Nephron progenitor cell (in vitro differentiated cells): Measurements from ENCODE around the gene UBA6.
"Not testable (repeated sequence)": the region's sequence is repeated elsewhere in the genome, so short reads cannot be mapped to it uniquely, and the experiment has no call there.

Source experiments
- DNase-seq: peaks from one replicate; pipeline ENCODE4 v3.0.0; 2021
- H3K27ac Mint-ChIP-seq: 2 replicates; pipeline ENCODE4 v1.8.0; 2021; ENCODE audit warnings: mild to moderate bottlenecking, moderate library complexity, mixed read lengths
- H3K27me3 Mint-ChIP-seq: 2 replicates; pipeline ENCODE4 v1.8.0; 2021; ENCODE audit warnings: mild to moderate bottlenecking, low read depth, mixed read lengths; ENCODE audit not compliant: poor library complexity
- H3K36me3 Mint-ChIP-seq: 2 replicates; pipeline ENCODE4 v1.8.0; 2021; ENCODE audit warnings: low read depth, mixed read lengths
- H3K4me1 Mint-ChIP-seq: 2 replicates; pipeline ENCODE4 v1.8.0; 2021; ENCODE audit warnings: mixed read lengths
- H3K4me3 Mint-ChIP-seq: 2 replicates; pipeline ENCODE4 v1.8.0; 2021; ENCODE audit warnings: mild to moderate bottlenecking, moderate library complexity, mixed read lengths
- H3K9me3 Mint-ChIP-seq: 2 replicates; pipeline ENCODE4 v1.8.0; 2021; ENCODE audit warnings: mild to moderate bottlenecking, moderate library complexity, mixed read lengths
- CTCF ChIP-seq: fragments of 200-600 bp; sonication (generic); IDR thresholded peaks from 2 replicates; pipeline ENCODE4 v1.5.0; 2021; ENCODE audit warnings: antibody characterized with exemption

Gene UBA6

GRCh38 chr4:67651536-67651935 lies 49.4 kb downstream of the UBA6 start:
- DNase-seq, result no peak
- no peak for TF ChIP-seq CTCF
- H3K4me1 Mint-ChIP-seq, result no peaks in the 10 kb centered on the region
- H3K27me3 Mint-ChIP-seq, result peaks cover 3% of the 10 kb centered on the region
- peak overlapping the region; percentile 16 for H3K27ac Mint-ChIP-seq
- peaks cover 48% of the 10 kb centered on the region for H3K36me3 Mint-ChIP-seq
- no peak overlapping the region for H3K4me3 Mint-ChIP-seq
- H3K9me3 Mint-ChIP-seq, result peaks cover 30% of the 10 kb centered on the region

DNA sequence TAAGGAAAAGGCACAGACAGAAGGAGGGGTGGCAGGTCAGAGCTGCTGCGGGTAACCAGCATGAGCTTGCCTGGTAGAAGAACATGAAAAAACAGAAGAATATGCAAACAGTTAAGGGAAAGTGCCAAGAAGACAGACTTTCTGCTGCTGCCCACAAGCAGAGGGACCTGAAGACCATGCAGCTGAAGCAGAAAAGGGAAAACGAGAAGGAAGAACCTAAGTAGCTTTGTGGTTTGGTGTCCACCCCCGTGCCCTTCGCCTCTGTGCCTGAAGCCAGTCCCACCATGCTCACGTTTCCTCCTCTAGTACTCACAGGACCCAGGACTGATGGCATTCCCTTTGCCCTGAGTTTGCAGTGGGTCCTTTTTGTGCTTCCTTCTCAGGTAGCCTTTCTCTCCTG lies 62.8 kb downstream of the UBA6 start:
- H3K27ac Mint-ChIP-seq, result no peak overlapping the region
- H3K9me3 Mint-ChIP-seq, result peaks cover 23% of the 10 kb centered on the region
- no peaks in the 10 kb centered on the region for H3K4me1 Mint-ChIP-seq
- no peak for TF ChIP-seq CTCF
- H3K27me3 Mint-ChIP-seq, result no peaks in the 10 kb centered on the region
- no peak for DNase-seq
- H3K36me3 Mint-ChIP-seq, result peaks cover 68% of the 10 kb centered on the region
- no peak overlapping the region for H3K4me3 Mint-ChIP-seq

DNA sequence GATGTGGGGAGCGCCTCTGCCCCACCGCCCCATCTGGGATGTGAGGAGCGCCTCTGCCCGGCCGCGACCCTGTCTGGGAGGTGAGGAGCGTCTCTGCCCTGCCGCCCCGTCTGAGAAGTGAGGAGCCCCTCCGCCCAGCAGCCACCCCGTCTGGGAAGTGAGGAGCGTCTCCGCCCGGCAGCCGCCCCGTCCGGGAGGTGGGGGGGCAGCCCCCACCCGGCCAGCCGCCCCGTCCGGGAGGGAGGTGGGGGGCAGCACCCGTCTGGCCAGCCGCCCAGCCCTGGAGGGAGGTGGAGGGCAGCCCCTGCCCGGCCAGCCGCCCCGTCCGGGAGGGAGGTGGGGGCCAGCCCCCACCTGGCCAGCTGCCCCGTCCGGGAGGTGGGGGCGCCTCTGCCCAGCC lies 64.0 kb downstream of the UBA6 start:
- H3K4me1 Mint-ChIP-seq, H3K27me3 Mint-ChIP-seq, DNase-seq, H3K4me3 Mint-ChIP-seq, H3K27ac Mint-ChIP-seq: not testable (repeated sequence)
- H3K9me3 Mint-ChIP-seq, result peaks cover 23% of the 10 kb centered on the region
- peaks cover 78% of the 10 kb centered on the region for H3K36me3 Mint-ChIP-seq

DNA sequence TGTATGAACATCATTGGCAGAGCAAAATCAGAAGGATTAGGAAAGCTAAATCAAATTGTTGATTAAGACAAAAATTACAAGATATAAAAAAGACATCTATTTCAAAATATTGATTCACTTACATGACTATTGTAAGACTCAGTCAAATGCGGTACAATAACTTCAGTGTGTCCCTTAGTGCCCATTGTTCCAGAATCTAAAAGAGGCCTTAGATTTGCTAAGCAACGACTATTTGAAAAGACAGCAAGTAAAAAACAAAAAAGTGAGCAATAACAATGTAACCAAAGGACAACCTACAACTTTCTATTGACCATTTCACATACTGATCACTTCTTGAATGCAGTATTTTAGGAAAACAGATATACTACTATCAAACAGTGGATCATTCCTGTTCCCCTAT lies 65.6 kb downstream of the UBA6 start:
- no peaks in the 10 kb centered on the region for H3K4me1 Mint-ChIP-seq
- peaks cover 80% of the 10 kb centered on the region for H3K36me3 Mint-ChIP-seq
- DNase-seq, result no peak
- H3K27me3 Mint-ChIP-seq, result no peaks in the 10 kb centered on the region
- no peak for TF ChIP-seq CTCF
- H3K4me3 Mint-ChIP-seq, result no peak overlapping the region
- H3K27ac Mint-ChIP-seq, result no peak overlapping the region
- H3K9me3 Mint-ChIP-seq, result peaks cover 23% of the 10 kb centered on the region

- Mint-ChIP-seq H3K27ac (no peak overlapping the region), H3K4me3 (no peak overlapping the region), H3K4me1 (no peaks in the 10 kb centered on the region), H3K27me3 (no peaks in the 10 kb centered on the region), H3K9me3 (peaks cover 23% of the 10 kb centered on the region), H3K36me3 (peaks cover 76% of the 10 kb centered on the region)
- no peak for DNase-seq
- TF ChIP-seq CTCF, result no peak
These were observed 66.2 kb downstream of the UBA6 start for GRCh38 chr4:67634741-67635140.

DNA sequence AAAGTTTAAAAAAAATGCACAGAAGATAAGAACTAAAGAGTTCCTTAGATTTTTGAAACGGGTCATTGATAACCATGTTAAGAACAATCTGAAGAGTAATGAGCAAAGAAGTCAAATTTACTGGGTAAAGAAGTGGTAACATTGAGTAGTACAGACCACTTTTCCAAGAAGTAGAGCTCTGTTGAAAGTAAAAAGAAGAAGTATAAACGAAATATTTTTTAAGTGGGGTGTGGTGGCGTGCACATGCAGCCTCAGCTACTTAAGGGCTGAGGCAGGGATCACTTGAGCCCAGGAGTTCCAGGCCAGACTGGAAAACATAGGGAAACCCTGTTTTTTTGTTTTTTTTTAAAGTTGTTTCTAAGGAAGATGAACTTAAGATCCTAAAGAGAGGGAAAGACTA lies 68.5 kb downstream of the UBA6 start:
- Mint-ChIP-seq H3K36me3 (peaks cover 63% of the 10 kb centered on the region), H3K4me1 (no peaks in the 10 kb centered on the region), H3K4me3 (no peak overlapping the region), H3K27ac (peak overlapping the region; percentile 70), H3K9me3 (peaks cover 9% of the 10 kb centered on the region), H3K27me3 (no peaks in the 10 kb centered on the region)
- no peak for TF ChIP-seq CTCF
- DNase-seq, result no peak

GRCh38 chr4:67624939-67625338 lies 76.0 kb downstream of the UBA6 start:
- no peaks in the 10 kb centered on the region for H3K4me1 Mint-ChIP-seq
- no peaks in the 10 kb centered on the region for H3K27me3 Mint-ChIP-seq
- TF ChIP-seq CTCF, result no peak
- no peaks in the 10 kb centered on the region for H3K9me3 Mint-ChIP-seq
- no peak for DNase-seq
- H3K27ac Mint-ChIP-seq, result no peak overlapping the region
- H3K4me3 Mint-ChIP-seq, result no peak overlapping the region
- H3K36me3 Mint-ChIP-seq, result peaks cover 46% of the 10 kb centered on the region
